Rectal smooth muscle tissue (tissue), 1 donor: ENCODE results near the gene CFTR.
"Not testable (repeated sequence)": the region's sequence is repeated elsewhere in the genome, so short reads cannot be mapped to it uniquely, and the experiment has no call there.

Experiments
- H3K27ac ChIP-seq: one replicate; pipeline ENCODE4 v1.7.0; 2013; ENCODE audit warnings: low read depth, low read length, inconsistent platforms
- H3K27me3 ChIP-seq: one replicate; pipeline ENCODE4 v1.7.0; 2013; ENCODE audit warnings: low read length; ENCODE audit not compliant: control insufficient read depth, insufficient read depth
- H3K36me3 ChIP-seq: one replicate; pipeline ENCODE4 v1.7.0; 2013; ENCODE audit warnings: low read length; ENCODE audit not compliant: control insufficient read depth, insufficient read depth
- H3K4me1 ChIP-seq: one replicate; pipeline ENCODE4 v1.7.0; 2013; ENCODE audit warnings: low read length; ENCODE audit not compliant: control insufficient read depth, insufficient read depth
- H3K4me3 ChIP-seq: one replicate; pipeline ENCODE4 v1.7.0; 2013; ENCODE audit warnings: low read length
- H3K9ac ChIP-seq: one replicate; pipeline ENCODE4 v1.7.0; 2013; ENCODE audit warnings: low read length

The CFTR gene

GRCh38 chr7:117508676-117509075 is 28.9 kb downstream of the CFTR start:
- H3K27me3 ChIP-seq, result no peaks in the 10 kb centered on the region

GRCh38 chr7:117517194-117517593 is 37.4 kb downstream of the CFTR start:
- not testable (repeated sequence) for H3K4me3 ChIP-seq, H3K27me3 ChIP-seq, H3K36me3 ChIP-seq, H3K9ac ChIP-seq, H3K27ac ChIP-seq, H3K4me1 ChIP-seq

More at GRCh38 chr7:117508676-117509075, 28.9 kb downstream of the CFTR start:
- Histone ChIP-seq H3K4me3 (no peak overlapping the region), H3K27ac (no peak overlapping the region), H3K4me1 (no peaks in the 10 kb centered on the region), H3K9ac (no peak overlapping the region), H3K36me3 (no peaks in the 10 kb centered on the region)

GRCh38 chr7:117530390-117530789 is 50.6 kb downstream of the CFTR start:
- Histone ChIP-seq H3K4me1 (no peaks in the 10 kb centered on the region), H3K9ac (no peak overlapping the region), H3K36me3 (no peaks in the 10 kb centered on the region), H3K27me3 (no peaks in the 10 kb centered on the region), H3K27ac (no peak overlapping the region), H3K4me3 (no peak overlapping the region)

- Histone ChIP-seq H3K4me1 (no peaks in the 10 kb centered on the region), H3K27me3 (no peaks in the 10 kb centered on the region), H3K36me3 (no peaks in the 10 kb centered on the region), H3K27ac (no peak overlapping the region), H3K4me3 (no peak overlapping the region), H3K9ac (no peak overlapping the region)
Measured at GRCh38 chr7:117531595-117532244, 51.9 kb downstream of the CFTR start.

GRCh38 chr7:117538053-117538452 is 58.2 kb downstream of the CFTR start:
- no peaks in the 10 kb centered on the region for H3K4me1 ChIP-seq
- H3K36me3 ChIP-seq, result no peaks in the 10 kb centered on the region
- H3K4me3 ChIP-seq, result no peak overlapping the region
- no peak overlapping the region for H3K9ac ChIP-seq
- no peak overlapping the region for H3K27ac ChIP-seq
- H3K27me3 ChIP-seq, result no peaks in the 10 kb centered on the region

- no peaks in the 10 kb centered on the region for H3K36me3 ChIP-seq
- H3K4me1 ChIP-seq, result no peaks in the 10 kb centered on the region
- H3K4me3 ChIP-seq, result no peak overlapping the region
- no peak overlapping the region for H3K9ac ChIP-seq
- H3K27ac ChIP-seq, result no peak overlapping the region
- no peaks in the 10 kb centered on the region for H3K27me3 ChIP-seq
Measured at GRCh38 chr7:117544061-117544460, 64.2 kb downstream of the CFTR start.

GRCh38 chr7:117548035-117548434 is 68.2 kb downstream of the CFTR start:
- Histone ChIP-seq H3K27me3 (no peaks in the 10 kb centered on the region), H3K36me3 (no peaks in the 10 kb centered on the region), H3K9ac (no peak overlapping the region), H3K27ac (no peak overlapping the region), H3K4me1 (no peaks in the 10 kb centered on the region), H3K4me3 (no peak overlapping the region)

- Histone ChIP-seq H3K36me3 (no peaks in the 10 kb centered on the region), H3K27me3 (no peaks in the 10 kb centered on the region), H3K4me1 (no peaks in the 10 kb centered on the region)
Measured at GRCh38 chr7:117550625-117551024, 70.8 kb downstream of the CFTR start.

DNA sequence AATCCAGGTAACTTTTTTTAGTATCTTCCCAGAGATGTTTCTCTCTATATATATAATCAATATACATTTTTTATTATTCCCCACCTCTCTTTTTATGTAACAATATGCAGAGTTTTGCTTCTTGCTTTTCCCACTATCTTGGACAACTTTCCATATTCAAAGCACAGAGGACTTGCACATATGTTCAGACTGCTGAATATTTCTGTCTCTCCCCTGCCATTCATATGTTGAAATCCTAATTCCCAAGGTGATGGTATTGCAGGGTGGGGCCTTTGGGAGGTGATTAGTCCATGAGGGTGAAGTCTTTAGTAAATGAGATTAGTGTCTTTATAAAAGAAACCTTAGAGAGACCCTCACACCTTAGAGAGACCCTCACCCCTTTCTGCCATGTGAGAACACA is 72.8 kb downstream of the CFTR start:
- Histone ChIP-seq H3K36me3 (no peaks in the 10 kb centered on the region), H3K4me1 (no peaks in the 10 kb centered on the region), H3K27me3 (no peaks in the 10 kb centered on the region), H3K27ac (no peak overlapping the region), H3K9ac (no peak overlapping the region), H3K4me3 (no peak overlapping the region)

More at GRCh38 chr7:117550625-117551024, 70.8 kb downstream of the CFTR start:
- Histone ChIP-seq H3K9ac (no peak overlapping the region), H3K27ac (no peak overlapping the region), H3K4me3 (no peak overlapping the region)

DNA sequence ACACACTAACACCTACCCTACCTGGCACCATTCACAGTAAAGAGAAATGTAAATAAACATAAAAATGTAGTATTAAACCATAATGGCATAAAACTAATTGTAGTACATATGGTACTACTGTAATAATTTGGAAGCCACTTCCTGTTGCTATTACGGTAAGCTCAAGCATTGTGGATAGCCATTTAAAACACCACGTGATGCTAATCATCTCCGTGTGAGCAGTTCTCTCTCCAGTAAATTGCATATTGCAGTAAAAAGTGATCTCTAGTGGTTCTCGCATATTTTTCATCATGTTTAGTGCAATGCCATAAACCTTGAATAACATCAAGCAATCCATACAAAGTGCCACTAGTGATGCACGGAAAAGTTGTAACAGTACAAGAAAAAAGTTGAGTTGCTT is 75.4 kb downstream of the CFTR start:
- Histone ChIP-seq H3K4me3 (no peak overlapping the region), H3K36me3 (no peaks in the 10 kb centered on the region), H3K27me3 (no peaks in the 10 kb centered on the region), H3K4me1 (no peaks in the 10 kb centered on the region), H3K9ac (no peak overlapping the region), H3K27ac (no peak overlapping the region)

DNA sequence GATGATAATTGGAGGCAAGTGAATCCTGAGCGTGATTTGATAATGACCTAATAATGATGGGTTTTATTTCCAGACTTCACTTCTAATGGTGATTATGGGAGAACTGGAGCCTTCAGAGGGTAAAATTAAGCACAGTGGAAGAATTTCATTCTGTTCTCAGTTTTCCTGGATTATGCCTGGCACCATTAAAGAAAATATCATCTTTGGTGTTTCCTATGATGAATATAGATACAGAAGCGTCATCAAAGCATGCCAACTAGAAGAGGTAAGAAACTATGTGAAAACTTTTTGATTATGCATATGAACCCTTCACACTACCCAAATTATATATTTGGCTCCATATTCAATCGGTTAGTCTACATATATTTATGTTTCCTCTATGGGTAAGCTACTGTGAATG is 79.6 kb downstream of the CFTR start:
- Histone ChIP-seq H3K36me3 (no peaks in the 10 kb centered on the region), H3K4me1 (no peaks in the 10 kb centered on the region), H3K27me3 (no peaks in the 10 kb centered on the region), H3K9ac (no peak overlapping the region), H3K4me3 (no peak overlapping the region), H3K27ac (no peak overlapping the region)

GRCh38 chr7:117560030-117560429 is 80.2 kb downstream of the CFTR start:
- Histone ChIP-seq H3K4me3 (no peak overlapping the region), H3K4me1 (no peaks in the 10 kb centered on the region), H3K27ac (no peak overlapping the region), H3K9ac (no peak overlapping the region), H3K36me3 (no peaks in the 10 kb centered on the region), H3K27me3 (no peaks in the 10 kb centered on the region)

DNA sequence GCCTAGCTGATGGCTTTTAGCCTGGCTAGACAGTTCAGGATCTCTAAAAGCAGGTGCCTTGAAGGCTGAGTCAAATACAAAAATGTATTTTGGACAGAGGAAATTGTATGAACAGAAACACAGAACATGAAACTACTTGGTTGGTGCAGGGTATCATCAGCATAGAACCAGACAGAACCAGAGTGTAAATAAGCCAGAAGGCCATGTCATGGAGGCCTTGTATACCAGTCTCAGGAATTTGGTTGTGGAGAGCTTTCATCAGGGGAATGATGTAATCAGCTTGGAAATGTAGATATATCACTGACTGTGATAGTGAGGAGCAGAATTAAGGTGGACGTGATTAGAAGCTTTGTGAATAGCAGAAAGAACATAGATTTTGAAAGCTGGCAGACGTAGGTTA is 82.9 kb downstream of the CFTR start:
- H3K27me3 ChIP-seq, result no peaks in the 10 kb centered on the region

More for the DNA sequence above, 82.9 kb downstream of the CFTR start:
- Histone ChIP-seq H3K27ac (no peak overlapping the region), H3K4me3 (no peak overlapping the region), H3K4me1 (no peaks in the 10 kb centered on the region), H3K9ac (no peak overlapping the region), H3K36me3 (no peaks in the 10 kb centered on the region)
